ENCODE results near the gene EHF.

Gene EHF

DNA sequence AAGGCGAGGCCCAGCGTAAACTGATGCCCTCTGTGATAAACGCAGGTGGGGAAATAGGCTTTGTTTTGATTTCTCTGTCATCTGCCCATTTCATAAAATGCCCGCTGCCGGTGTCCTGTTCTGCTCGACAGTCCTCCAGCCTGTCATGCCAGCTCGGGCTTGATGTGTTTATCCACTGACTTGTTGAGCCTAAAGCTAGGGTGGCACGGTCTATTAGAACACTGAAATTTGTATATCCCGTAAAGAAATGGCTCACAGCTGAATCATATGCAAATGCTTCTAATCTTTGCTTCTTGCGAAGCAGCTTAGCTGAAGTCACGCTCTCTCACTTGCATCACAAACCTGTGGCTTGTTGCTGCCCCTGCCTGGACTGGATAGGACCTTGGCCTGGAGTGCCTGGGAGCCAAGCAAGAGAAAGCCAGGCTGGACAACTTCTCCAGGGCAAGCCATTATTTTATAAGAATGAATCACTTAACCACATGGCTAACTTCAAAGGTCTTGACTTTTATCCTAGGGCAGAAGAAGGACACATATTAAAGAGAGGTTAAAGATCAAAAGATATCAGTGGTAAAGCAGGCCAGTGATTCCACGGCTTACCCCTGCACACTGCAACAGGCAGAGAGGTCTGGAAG is 33.1 kb downstream of the EHF start:
- H3K36me3 ChIP-seq, result no peaks in the 10 kb centered on the region
- H3K4me1 ChIP-seq (ENCODE audit: control insufficient read depth in 1 of 2, insufficient read depth in 1 of 2, low read depth in 1 of 2, low read length in 1 of 2), result peaks cover 7 to 21% of the 10 kb centered on the region in 2 experiments
- H3K4me3 ChIP-seq (ENCODE audit: low read depth in 1 of 2, low read length in 1 of 2), result no peak overlapping the region
- no peaks in the 10 kb centered on the region for H3K9me3 ChIP-seq
- H3K27ac ChIP-seq, result no peak overlapping the region
- TF ChIP-seq, protein P1, sequence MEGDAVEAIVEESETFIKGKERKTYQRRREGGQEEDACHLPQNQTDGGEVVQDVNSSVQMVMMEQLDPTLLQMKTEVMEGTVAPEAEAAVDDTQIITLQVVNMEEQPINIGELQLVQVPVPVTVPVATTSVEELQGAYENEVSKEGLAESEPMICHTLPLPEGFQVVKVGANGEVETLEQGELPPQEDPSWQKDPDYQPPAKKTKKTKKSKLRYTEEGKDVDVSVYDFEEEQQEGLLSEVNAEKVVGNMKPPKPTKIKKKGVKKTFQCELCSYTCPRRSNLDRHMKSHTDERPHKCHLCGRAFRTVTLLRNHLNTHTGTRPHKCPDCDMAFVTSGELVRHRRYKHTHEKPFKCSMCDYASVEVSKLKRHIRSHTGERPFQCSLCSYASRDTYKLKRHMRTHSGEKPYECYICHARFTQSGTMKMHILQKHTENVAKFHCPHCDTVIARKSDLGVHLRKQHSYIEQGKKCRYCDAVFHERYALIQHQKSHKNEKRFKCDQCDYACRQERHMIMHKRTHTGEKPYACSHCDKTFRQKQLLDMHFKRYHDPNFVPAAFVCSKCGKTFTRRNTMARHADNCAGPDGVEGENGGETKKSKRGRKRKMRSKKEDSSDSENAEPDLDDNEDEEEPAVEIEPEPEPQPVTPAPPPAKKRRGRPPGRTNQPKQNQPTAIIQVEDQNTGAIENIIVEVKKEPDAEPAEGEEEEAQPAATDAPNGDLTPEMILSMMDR (IDR thresholded peaks at IDR 0.05), result no peak
- H3K27me3 ChIP-seq, result peaks cover 22% of the 10 kb centered on the region

DNA sequence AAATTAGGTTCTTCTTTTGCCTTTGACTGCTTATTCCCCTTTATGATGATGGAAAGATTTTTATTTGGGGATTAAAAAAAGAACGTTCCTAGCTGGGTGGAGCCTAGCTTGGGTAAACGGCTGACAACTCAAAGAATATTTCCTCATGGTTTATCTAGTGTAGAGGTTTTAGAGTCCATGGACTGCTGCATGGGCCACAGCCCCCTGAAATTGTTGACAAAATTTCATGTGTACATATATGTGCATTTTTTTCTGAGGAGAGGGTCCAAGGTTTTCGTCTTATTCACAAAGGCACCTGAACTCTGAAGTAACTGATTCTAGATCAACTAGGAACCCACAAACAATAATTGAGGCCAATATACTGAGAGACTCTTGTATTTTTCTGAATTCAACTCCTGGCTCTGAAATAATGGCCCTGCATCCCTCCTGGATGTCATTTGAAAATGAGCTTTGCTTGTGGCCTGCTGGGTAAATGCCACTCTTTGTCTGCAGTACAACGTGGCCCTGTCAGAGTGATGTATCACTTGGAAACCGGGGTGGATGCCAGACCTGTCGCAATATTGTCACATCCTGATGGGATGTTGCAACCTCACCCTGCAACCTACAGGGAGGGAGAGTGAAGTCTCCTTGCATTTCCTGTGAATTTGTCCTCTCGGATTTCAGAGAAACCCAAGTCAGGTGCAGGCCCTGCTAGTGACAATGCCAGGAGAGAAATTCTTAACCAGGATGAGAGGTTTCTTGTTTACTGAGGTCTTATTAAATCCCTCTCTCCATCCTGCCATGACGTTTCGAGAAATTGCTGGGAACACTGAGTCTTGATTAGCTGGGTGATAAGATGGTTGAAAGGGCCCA is 33.8 kb downstream of the EHF start:
- Histone ChIP-seq H3K9me3 (no peaks in the 10 kb centered on the region), H3K36me3 (no peaks in the 10 kb centered on the region), H3K4me3 (ENCODE audit: low read depth in 1 of 2, low read length in 1 of 2) (no peak overlapping the region), H3K27ac (no peak overlapping the region), H3K4me1 (ENCODE audit: control insufficient read depth in 1 of 2, insufficient read depth in 1 of 2, low read depth in 1 of 2, low read length in 1 of 2) (peaks cover 7 to 21% of the 10 kb centered on the region in 2 experiments), H3K27me3 (peaks cover 22% of the 10 kb centered on the region)
- TF ChIP-seq, protein P1 (IDR thresholded peaks at IDR 0.05), result no peak

GRCh38 chr11:34655335-34656008 is 34.6 kb downstream of the EHF start:
- TF ChIP-seq, protein P1 (IDR thresholded peaks at IDR 0.05), result no peak
- Histone ChIP-seq H3K9me3 (no peaks in the 10 kb centered on the region), H3K27ac (no peak overlapping the region), H3K27me3 (peaks cover 15% of the 10 kb centered on the region), H3K4me3 (ENCODE audit: low read depth in 1 of 2, low read length in 1 of 2) (no peak overlapping the region), H3K4me1 (ENCODE audit: control insufficient read depth in 1 of 2, insufficient read depth in 1 of 2, low read depth in 1 of 2, low read length in 1 of 2) (peaks cover 7 to 21% of the 10 kb centered on the region in 2 experiments), H3K36me3 (no peaks in the 10 kb centered on the region)

GRCh38 chr11:34656062-34656720 is 35.3 kb downstream of the EHF start:
- Histone ChIP-seq H3K4me3 (ENCODE audit: low read depth in 1 of 2, low read length in 1 of 2) (no peak overlapping the region), H3K36me3 (no peaks in the 10 kb centered on the region), H3K27me3 (peaks cover 7% of the 10 kb centered on the region), H3K9me3 (no peaks in the 10 kb centered on the region), H3K27ac (no peak overlapping the region), H3K4me1 (ENCODE audit: control insufficient read depth in 1 of 2, insufficient read depth in 1 of 2, low read depth in 1 of 2, low read length in 1 of 2) (peaks cover 7 to 21% of the 10 kb centered on the region in 2 experiments)
- TF ChIP-seq, protein P1 (IDR thresholded peaks at IDR 0.05), result no peak

Data from neutrophil (primary cell).